ENCODE data around the gene DYNLT3.

DYNLT3 gene

GRCh38 chrX:37844622-37845021, 2.7 kb downstream of the DYNLT3 start:
- no peak for DNase-seq (ENCODE audit: low read depth in 1 of 2, low spot score in 1 of 2)

GRCh38 chrX:37840931-37841330, 6.4 kb downstream of the DYNLT3 start:
- no peak for DNase-seq (ENCODE audit: low read depth in 1 of 2, low spot score in 1 of 2)

- DNase-seq (ENCODE audit: low read depth in 1 of 2, low spot score in 1 of 2): no peak
Measured at GRCh38 chrX:37834937-37835336, 12.4 kb downstream of the DYNLT3 start.

GRCh38 chrX:37830371-37830770, 17.0 kb downstream of the DYNLT3 start:
- no peak for DNase-seq (ENCODE audit: low read depth in 1 of 2, low spot score in 1 of 2)

GRCh38 chrX:37829721-37830120, 17.6 kb downstream of the DYNLT3 start:
- DNase-seq (ENCODE audit: low read depth in 1 of 2, low spot score in 1 of 2): no peak

- DNase-seq (ENCODE audit: low read depth in 1 of 2, low spot score in 1 of 2): peak in 1 of 2 donors; percentile 20
Measured at GRCh38 chrX:37825215-37825842, 22.0 kb downstream of the DYNLT3 start.

GRCh38 chrX:37824491-37825214, 22.7 kb downstream of the DYNLT3 start:
- DNase-seq (ENCODE audit: low read depth in 1 of 2, low spot score in 1 of 2): no peak

- DNase-seq (ENCODE audit: low read depth in 1 of 2, low spot score in 1 of 2): no peak
Measured at GRCh38 chrX:37820646-37821045, 26.7 kb downstream of the DYNLT3 start.

- DNase-seq (ENCODE audit: low read depth in 1 of 2, low spot score in 1 of 2): no peak
Measured at GRCh38 chrX:37818031-37818430, 29.3 kb downstream of the DYNLT3 start.

GRCh38 chrX:37817579-37817978, 29.8 kb downstream of the DYNLT3 start:
- DNase-seq (ENCODE audit: low read depth in 1 of 2, low spot score in 1 of 2): no peak

- DNase-seq (ENCODE audit: low read depth in 1 of 2, low spot score in 1 of 2): no peak
Measured at GRCh38 chrX:37817176-37817575, 30.2 kb downstream of the DYNLT3 start.

GRCh38 chrX:37816766-37817165, 30.6 kb downstream of the DYNLT3 start:
- DNase-seq (ENCODE audit: low read depth in 1 of 2, low spot score in 1 of 2): no peak

GRCh38 chrX:37815366-37815765, 32.0 kb downstream of the DYNLT3 start:
- DNase-seq (ENCODE audit: low read depth in 1 of 2, low spot score in 1 of 2): no peak

- DNase-seq (ENCODE audit: low read depth in 1 of 2, low spot score in 1 of 2): no peak
Measured at GRCh38 chrX:37813570-37813969, 33.8 kb downstream of the DYNLT3 start.

- DNase-seq (ENCODE audit: low read depth in 1 of 2, low spot score in 1 of 2): no peak
Measured at GRCh38 chrX:37812110-37812509, 35.3 kb downstream of the DYNLT3 start.

GRCh38 chrX:37809970-37810369, 37.4 kb downstream of the DYNLT3 start:
- DNase-seq (ENCODE audit: low read depth in 1 of 2, low spot score in 1 of 2): no peak

GRCh38 chrX:37803057-37803456, 44.3 kb downstream of the DYNLT3 start:
- no peak for DNase-seq (ENCODE audit: low read depth in 1 of 2, low spot score in 1 of 2)

GRCh38 chrX:37802028-37802427, 45.3 kb downstream of the DYNLT3 start:
- no peak for DNase-seq (ENCODE audit: low read depth in 1 of 2, low spot score in 1 of 2)

- DNase-seq (ENCODE audit: low read depth in 1 of 2, low spot score in 1 of 2): no peak
Measured at GRCh38 chrX:37800717-37801116, 46.7 kb downstream of the DYNLT3 start.

- no peak for DNase-seq (ENCODE audit: low read depth in 1 of 2, low spot score in 1 of 2)
Measured at GRCh38 chrX:37799936-37800335, 47.4 kb downstream of the DYNLT3 start.

GRCh38 chrX:37796805-37797204, 50.6 kb downstream of the DYNLT3 start:
- DNase-seq (ENCODE audit: low read depth in 1 of 2, low spot score in 1 of 2): no peak

- no peak for DNase-seq (ENCODE audit: low read depth in 1 of 2, low spot score in 1 of 2)
Measured at GRCh38 chrX:37796310-37796709, 51.1 kb downstream of the DYNLT3 start.

Data from activated T-helper 1 cell treated with anti-CD3 and anti-CD28 coated beads, Interleukin-2, amount 50 U/mL, for 16 hours (primary cell).